ENCODE measurements around the gene PDE2A.
"Not testable (repeated sequence)": the region's sequence is repeated elsewhere in the genome, so short reads cannot be mapped to it uniquely, and the experiment has no call there.

Gene PDE2A

GRCh38 chr11:72570893-72571661, 103.1 kb downstream of the PDE2A start:
- peak overlapping the region; percentile 29 for H3K4me3 ChIP-seq (replicated peaks; ENCODE audit: low read depth, low read length)
- DNase-seq (ENCODE audit: low read depth): no peak
- TF ChIP-seq CTCF (IDR thresholded peaks at IDR 0.05; ENCODE audit: low read length, missing control alignments): no peak

- peak overlapping the region; percentile 29 for H3K4me3 ChIP-seq (replicated peaks; ENCODE audit: low read depth, low read length)
- no peak for TF ChIP-seq CTCF (IDR thresholded peaks at IDR 0.05; ENCODE audit: low read length, missing control alignments)
- peak; percentile 91 for DNase-seq (ENCODE audit: low read depth)
Measured at GRCh38 chr11:72569966-72570892, 104.0 kb downstream of the PDE2A start.

- DNase-seq (ENCODE audit: low read depth): no peak
- no peak for TF ChIP-seq CTCF (IDR thresholded peaks at IDR 0.05; ENCODE audit: low read length, missing control alignments)
- no peak overlapping the region for H3K4me3 ChIP-seq (replicated peaks; ENCODE audit: low read depth, low read length)
Measured at GRCh38 chr11:72568861-72569260, 105.4 kb downstream of the PDE2A start.

- no peak for TF ChIP-seq CTCF (IDR thresholded peaks at IDR 0.05; ENCODE audit: low read length, missing control alignments)
- DNase-seq (ENCODE audit: low read depth): no peak
- H3K4me3 ChIP-seq (replicated peaks; ENCODE audit: low read depth, low read length): no peak overlapping the region
Measured at GRCh38 chr11:72562431-72562830, 111.8 kb downstream of the PDE2A start.

- no peak overlapping the region for H3K4me3 ChIP-seq (replicated peaks; ENCODE audit: low read depth, low read length)
- TF ChIP-seq CTCF (IDR thresholded peaks at IDR 0.05; ENCODE audit: low read length, missing control alignments): no peak
- no peak for DNase-seq (ENCODE audit: low read depth)
Measured at GRCh38 chr11:72561856-72562255, 112.4 kb downstream of the PDE2A start.

- H3K4me3 ChIP-seq (replicated peaks; ENCODE audit: low read depth, low read length); DNase-seq (ENCODE audit: low read depth): not testable (repeated sequence)
Measured at GRCh38 chr11:72560864-72561263, 113.4 kb downstream of the PDE2A start.

- no peak overlapping the region for H3K4me3 ChIP-seq (replicated peaks; ENCODE audit: low read depth, low read length)
- no peak for DNase-seq (ENCODE audit: low read depth)
- no peak for TF ChIP-seq CTCF (IDR thresholded peaks at IDR 0.05; ENCODE audit: low read length, missing control alignments)
Measured at GRCh38 chr11:72556433-72556832, 117.8 kb downstream of the PDE2A start.

- H3K4me3 ChIP-seq (replicated peaks; ENCODE audit: low read depth, low read length); DNase-seq (ENCODE audit: low read depth): not testable (repeated sequence)
Measured at GRCh38 chr11:72555014-72555522, 119.2 kb downstream of the PDE2A start.

Data from fibroblast of pulmonary artery (primary cell).